ENCODE results near the gene GHRHR.

Gene GHRHR

GRCh38 chr7:30963842-30964241 lies at the start of gene GHRHR:
Gene GHRHR, plus strand, starts transcription at chr7:30963953. Its CDS starts 116 bp downstream, at chr7:30964069.
- in situ Hi-C loops (cut with MboI; ENCODE audit: low sequenced_read_pairs), result no loop called here

GRCh38 chr7:30914596-30914995 lies 49.2 kb upstream of the GHRHR start:
- in situ Hi-C loops (cut with MboI; ENCODE audit: low sequenced_read_pairs), result no loop called here

GRCh38 chr7:30915005-30915601 lies 48.6 kb upstream of the GHRHR start:
- in situ Hi-C loops (cut with MboI; ENCODE audit: low sequenced_read_pairs), result no loop called here

GRCh38 chr7:30915751-30916150 lies 48.0 kb upstream of the GHRHR start:
- in situ Hi-C loops (cut with MboI; ENCODE audit: low sequenced_read_pairs), result no loop called here

- in situ Hi-C loops (cut with MboI; ENCODE audit: low sequenced_read_pairs), result no loop called here
Observed at GRCh38 chr7:30916255-30916654, 47.5 kb upstream of the GHRHR start.

- in situ Hi-C loops (cut with MboI; ENCODE audit: low sequenced_read_pairs), result no loop called here
Observed at GRCh38 chr7:30916767-30917166, 47.0 kb upstream of the GHRHR start.

- in situ Hi-C loops (cut with MboI; ENCODE audit: low sequenced_read_pairs), result no loop called here
Observed at GRCh38 chr7:30917216-30917893, 46.4 kb upstream of the GHRHR start.

- in situ Hi-C loops (cut with MboI; ENCODE audit: low sequenced_read_pairs), result no loop called here
Observed at GRCh38 chr7:30918676-30919075, 45.1 kb upstream of the GHRHR start.

GRCh38 chr7:30920021-30920583 lies 43.7 kb upstream of the GHRHR start:
- in situ Hi-C loops (cut with MboI; ENCODE audit: low sequenced_read_pairs), result no loop called here

GRCh38 chr7:30920584-30921539 lies 42.9 kb upstream of the GHRHR start:
- in situ Hi-C loops (cut with MboI; ENCODE audit: low sequenced_read_pairs), result no loop called here

- in situ Hi-C loops (cut with MboI; ENCODE audit: low sequenced_read_pairs), result no loop called here
Observed at GRCh38 chr7:30921540-30922401, 42.0 kb upstream of the GHRHR start.

GRCh38 chr7:30922596-30922995 lies 41.2 kb upstream of the GHRHR start:
- in situ Hi-C loops (cut with MboI; ENCODE audit: low sequenced_read_pairs), result no loop called here

- in situ Hi-C loops (cut with MboI; ENCODE audit: low sequenced_read_pairs), result no loop called here
Observed at GRCh38 chr7:30923009-30923773, 40.6 kb upstream of the GHRHR start.

GRCh38 chr7:30923774-30924413 lies 39.9 kb upstream of the GHRHR start:
- in situ Hi-C loops (cut with MboI; ENCODE audit: low sequenced_read_pairs), result no loop called here

GRCh38 chr7:30924624-30925023 lies 39.1 kb upstream of the GHRHR start:
- in situ Hi-C loops (cut with MboI; ENCODE audit: low sequenced_read_pairs), result no loop called here

GRCh38 chr7:30925117-30925516 lies 38.6 kb upstream of the GHRHR start:
- in situ Hi-C loops (cut with MboI; ENCODE audit: low sequenced_read_pairs), result no loop called here

- in situ Hi-C loops (cut with MboI; ENCODE audit: low sequenced_read_pairs), result no loop called here
Observed at GRCh38 chr7:30925913-30926312, 37.8 kb upstream of the GHRHR start.

- in situ Hi-C loops (cut with MboI; ENCODE audit: low sequenced_read_pairs), result no loop called here
Observed at GRCh38 chr7:30926313-30926712, 37.4 kb upstream of the GHRHR start.

- in situ Hi-C loops (cut with MboI; ENCODE audit: low sequenced_read_pairs), result no loop called here
Observed at GRCh38 chr7:30927040-30927439, 36.7 kb upstream of the GHRHR start.
